Endothelial cell (in vitro differentiated cells): Measurements from ENCODE around the gene HDAC9. TPM values are rescaled to one million over a fixed set of nuclear protein-coding genes. Genes with fewer than 3 reads are reported as not detected.

Experiments
- DNase-seq: peaks from one replicate; pipeline ENCODE4 v3.0.0; 2021; ENCODE audit warnings: low spot score
- H3K27ac Mint-ChIP-seq: one replicate; pipeline ENCODE4 v1.8.0; 2021; ENCODE audit warnings: mixed read lengths, inconsistent platforms; ENCODE audit not compliant: unreplicated experiment
- H3K27me3 Mint-ChIP-seq: one replicate; pipeline ENCODE4 v1.8.0; 2021; ENCODE audit warnings: mild to moderate bottlenecking, moderate library complexity, mixed read lengths, inconsistent platforms; ENCODE audit not compliant: unreplicated experiment
- H3K36me3 Mint-ChIP-seq: one replicate; pipeline ENCODE4 v1.8.0; 2021; ENCODE audit warnings: mild to moderate bottlenecking, low read depth, mixed read lengths, inconsistent platforms; ENCODE audit not compliant: unreplicated experiment
- H3K4me1 Mint-ChIP-seq: one replicate; pipeline ENCODE4 v1.8.0; 2021; ENCODE audit warnings: mild to moderate bottlenecking, mixed read lengths, inconsistent platforms; ENCODE audit not compliant: unreplicated experiment
- H3K4me3 Mint-ChIP-seq: one replicate; pipeline ENCODE4 v1.8.0; 2021; ENCODE audit warnings: mild to moderate bottlenecking, mixed read lengths, inconsistent platforms; ENCODE audit not compliant: unreplicated experiment
- H3K9me3 Mint-ChIP-seq: one replicate; pipeline ENCODE4 v1.8.0; 2021; ENCODE audit warnings: mixed read lengths, inconsistent platforms; ENCODE audit not compliant: unreplicated experiment
- CTCF ChIP-seq: fragments of 200-600 bp; sonication (generic); IDR thresholded peaks from one replicate; pipeline ENCODE4 v1.5.0; 2021; ENCODE audit warnings: antibody characterized with exemption; ENCODE audit not compliant: unreplicated experiment
- total RNA-seq: library from RNA; stranded (reverse); fragmentation: NEBNext Ultra II Directional; extraction: Animal tissue kit (Norgen Biotek cat#: 25700); gene quantifications from one replicate; pipeline ENCODE4 v1.2.1, GENCODE V29; 2021; ENCODE audit not compliant: unreplicated experiment

Gene HDAC9
- total RNA-seq, 1 donor from 2014 or later: 1.2 TPM

GRCh38 chr7:18535810-18536415 lies 40.4 kb downstream of the HDAC9 start:
- Mint-ChIP-seq H3K36me3 (no peaks in the 10 kb centered on the region), H3K4me1 (peaks cover 3% of the 10 kb centered on the region), H3K9me3 (no peaks in the 10 kb centered on the region), H3K27ac (no peak overlapping the region), H3K4me3 (no peak overlapping the region), H3K27me3 (no peaks in the 10 kb centered on the region)
- DNase-seq: no peak
- TF ChIP-seq CTCF: no peak

GRCh38 chr7:18536486-18536885 lies 40.9 kb downstream of the HDAC9 start:
- Mint-ChIP-seq H3K4me1 (peaks cover 3% of the 10 kb centered on the region), H3K27me3 (no peaks in the 10 kb centered on the region), H3K4me3 (no peak overlapping the region), H3K36me3 (no peaks in the 10 kb centered on the region), H3K9me3 (no peaks in the 10 kb centered on the region), H3K27ac (no peak overlapping the region)
- DNase-seq: no peak
- TF ChIP-seq CTCF: no peak

- H3K4me1 Mint-ChIP-seq: peaks cover 7% of the 10 kb centered on the region
- TF ChIP-seq CTCF: no peak
- no peak for DNase-seq
- no peaks in the 10 kb centered on the region for H3K36me3 Mint-ChIP-seq
- H3K4me3 Mint-ChIP-seq: no peak overlapping the region
- H3K27me3 Mint-ChIP-seq: no peaks in the 10 kb centered on the region
- no peaks in the 10 kb centered on the region for H3K9me3 Mint-ChIP-seq
- no peak overlapping the region for H3K27ac Mint-ChIP-seq
These were observed 43.2 kb downstream of the HDAC9 start for GRCh38 chr7:18538554-18539250.

GRCh38 chr7:18540396-18540795 lies 44.8 kb downstream of the HDAC9 start:
- no peak for DNase-seq
- TF ChIP-seq CTCF: no peak
- Mint-ChIP-seq H3K9me3 (no peaks in the 10 kb centered on the region), H3K27ac (no peak overlapping the region), H3K36me3 (no peaks in the 10 kb centered on the region), H3K4me3 (no peak overlapping the region), H3K4me1 (peaks cover 7% of the 10 kb centered on the region), H3K27me3 (no peaks in the 10 kb centered on the region)

- H3K27me3 Mint-ChIP-seq: no peaks in the 10 kb centered on the region
- no peak for DNase-seq
- H3K27ac Mint-ChIP-seq: no peak overlapping the region
- H3K36me3 Mint-ChIP-seq: no peaks in the 10 kb centered on the region
- no peak for TF ChIP-seq CTCF
- peaks cover 5% of the 10 kb centered on the region for H3K4me1 Mint-ChIP-seq
- H3K9me3 Mint-ChIP-seq: no peaks in the 10 kb centered on the region
- no peak overlapping the region for H3K4me3 Mint-ChIP-seq
These were observed 45.8 kb downstream of the HDAC9 start for GRCh38 chr7:18541181-18541870.
